Measurements from ENCODE around the gene CARMIL1.

The CARMIL1 gene

DNA sequence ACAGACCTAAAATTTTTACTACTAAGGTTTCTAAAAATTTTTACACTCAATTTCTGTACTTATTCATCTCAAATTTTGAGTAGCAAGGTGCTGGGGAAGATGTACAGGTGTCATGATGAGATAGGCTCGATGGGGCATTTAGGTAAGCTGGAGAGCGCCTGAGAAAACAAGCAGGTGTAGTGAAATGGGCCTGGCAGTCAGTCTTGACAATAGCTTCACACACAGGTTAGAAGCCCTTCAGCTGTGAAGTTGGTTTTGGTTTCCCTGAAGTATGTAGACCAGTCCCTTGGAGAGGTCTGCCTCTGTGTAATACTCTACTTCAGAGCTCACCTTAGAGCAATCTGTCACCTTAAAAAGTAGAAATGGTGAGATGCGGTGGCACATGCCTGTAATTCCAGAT, 228.9 kb downstream of the CARMIL1 start:
- H3K36me3 ChIP-seq (ENCODE audit: control insufficient read depth, insufficient read depth, low read length) = no peaks in the 10 kb centered on the region
- H3K27ac ChIP-seq = no peak overlapping the region
- H3K4me1 ChIP-seq = no peaks in the 10 kb centered on the region
- H3K4me3 ChIP-seq (ENCODE audit: low read depth, low read length) = no peak overlapping the region
- no peaks in the 10 kb centered on the region for H3K9me3 ChIP-seq (ENCODE audit: control insufficient read depth, low read length)
- no peak overlapping the region for H3K4me2 ChIP-seq (ENCODE audit: low read length)
- H3K27me3 ChIP-seq (ENCODE audit: control insufficient read depth, insufficient read depth, low read length) = no peaks in the 10 kb centered on the region
- H3K9ac ChIP-seq = no peak overlapping the region
- H3K79me2 ChIP-seq = no peaks in the 10 kb centered on the region
- no peak overlapping the region for H2AFZ ChIP-seq
- TF ChIP-seq, protein P1, sequence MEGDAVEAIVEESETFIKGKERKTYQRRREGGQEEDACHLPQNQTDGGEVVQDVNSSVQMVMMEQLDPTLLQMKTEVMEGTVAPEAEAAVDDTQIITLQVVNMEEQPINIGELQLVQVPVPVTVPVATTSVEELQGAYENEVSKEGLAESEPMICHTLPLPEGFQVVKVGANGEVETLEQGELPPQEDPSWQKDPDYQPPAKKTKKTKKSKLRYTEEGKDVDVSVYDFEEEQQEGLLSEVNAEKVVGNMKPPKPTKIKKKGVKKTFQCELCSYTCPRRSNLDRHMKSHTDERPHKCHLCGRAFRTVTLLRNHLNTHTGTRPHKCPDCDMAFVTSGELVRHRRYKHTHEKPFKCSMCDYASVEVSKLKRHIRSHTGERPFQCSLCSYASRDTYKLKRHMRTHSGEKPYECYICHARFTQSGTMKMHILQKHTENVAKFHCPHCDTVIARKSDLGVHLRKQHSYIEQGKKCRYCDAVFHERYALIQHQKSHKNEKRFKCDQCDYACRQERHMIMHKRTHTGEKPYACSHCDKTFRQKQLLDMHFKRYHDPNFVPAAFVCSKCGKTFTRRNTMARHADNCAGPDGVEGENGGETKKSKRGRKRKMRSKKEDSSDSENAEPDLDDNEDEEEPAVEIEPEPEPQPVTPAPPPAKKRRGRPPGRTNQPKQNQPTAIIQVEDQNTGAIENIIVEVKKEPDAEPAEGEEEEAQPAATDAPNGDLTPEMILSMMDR (IDR thresholded peaks at IDR 0.05) = no peak

DNA sequence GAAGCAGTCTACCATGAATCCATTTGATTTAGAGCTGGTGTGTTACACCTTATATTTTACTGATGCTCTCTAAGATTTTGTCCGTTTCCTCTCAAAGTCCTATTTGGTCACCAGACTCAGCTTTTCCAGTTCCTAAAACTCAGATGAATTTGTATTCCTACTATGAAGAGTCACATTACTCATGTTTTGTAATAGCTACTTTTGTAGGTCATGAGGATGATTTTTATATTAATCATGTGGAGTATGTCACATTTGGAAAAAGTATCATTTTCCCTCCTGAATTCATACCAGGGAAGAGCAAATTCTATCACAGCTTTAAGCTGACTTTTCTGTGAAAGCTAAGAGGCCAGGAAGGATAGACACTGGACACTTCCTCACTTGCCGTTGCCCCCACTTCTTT, 232.2 kb downstream of the CARMIL1 start:
- TF ChIP-seq, protein P1 (IDR thresholded peaks at IDR 0.05) = no peak
- Histone ChIP-seq H3K27ac (no peak overlapping the region), H3K79me2 (no peaks in the 10 kb centered on the region), H3K4me2 (ENCODE audit: low read length) (no peak overlapping the region), H3K27me3 (ENCODE audit: control insufficient read depth, insufficient read depth, low read length) (no peaks in the 10 kb centered on the region), H3K9me3 (ENCODE audit: control insufficient read depth, low read length) (no peaks in the 10 kb centered on the region), H2AFZ (no peak overlapping the region), H3K4me3 (ENCODE audit: low read depth, low read length) (no peak overlapping the region), H3K36me3 (ENCODE audit: control insufficient read depth, insufficient read depth, low read length) (no peaks in the 10 kb centered on the region), H3K4me1 (no peaks in the 10 kb centered on the region), H3K9ac (no peak overlapping the region)

DNA sequence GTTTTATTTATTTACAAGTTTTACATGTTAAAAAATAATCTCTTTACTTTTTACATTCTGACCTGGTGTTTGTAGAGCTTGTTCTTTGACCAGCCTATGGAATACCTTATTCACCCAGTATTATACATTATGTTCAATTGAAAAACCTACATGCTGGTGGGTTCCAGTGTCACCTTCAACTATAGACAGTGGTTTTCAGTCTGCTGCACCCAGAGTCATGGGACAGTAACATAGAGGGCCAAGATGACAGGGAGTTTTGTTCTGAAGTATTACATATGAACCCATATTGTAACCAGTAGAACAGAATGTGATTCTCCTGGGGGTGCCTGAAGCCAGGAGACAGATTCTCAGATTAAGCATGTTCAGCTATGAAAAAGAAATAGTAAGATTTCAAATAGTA, 233.4 kb downstream of the CARMIL1 start:
- no peaks in the 10 kb centered on the region for H3K36me3 ChIP-seq (ENCODE audit: control insufficient read depth, insufficient read depth, low read length)
- H2AFZ ChIP-seq = no peak overlapping the region
- H3K79me2 ChIP-seq = no peaks in the 10 kb centered on the region

DNA sequence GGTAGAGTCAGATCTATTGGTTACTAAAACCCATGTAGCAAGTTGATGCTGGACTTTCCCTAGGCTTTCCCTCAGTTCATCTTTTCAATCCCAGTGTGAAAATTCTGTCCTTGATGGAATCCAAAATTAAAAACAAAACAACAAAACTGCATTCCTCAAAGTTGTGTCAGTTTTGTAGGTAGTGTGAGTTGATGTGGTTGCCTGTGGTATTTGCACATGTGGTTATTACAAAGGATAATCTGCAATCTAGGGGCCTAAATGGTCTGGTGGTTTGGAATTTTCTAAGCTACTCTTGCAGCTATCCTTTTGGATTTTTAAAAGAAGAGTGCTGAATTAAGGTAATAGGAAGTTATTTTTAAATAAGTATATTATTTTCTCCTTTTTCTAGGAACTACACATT, 240.7 kb downstream of the CARMIL1 start:
- H3K4me1 ChIP-seq = no peaks in the 10 kb centered on the region
- no peak overlapping the region for H2AFZ ChIP-seq
- H3K4me3 ChIP-seq (ENCODE audit: low read depth, low read length) = no peak overlapping the region
- H3K27me3 ChIP-seq (ENCODE audit: control insufficient read depth, insufficient read depth, low read length) = no peaks in the 10 kb centered on the region
- H3K27ac ChIP-seq = no peak overlapping the region
- no peak overlapping the region for H3K9ac ChIP-seq
- H3K36me3 ChIP-seq (ENCODE audit: control insufficient read depth, insufficient read depth, low read length) = no peaks in the 10 kb centered on the region
- TF ChIP-seq, protein P1 (IDR thresholded peaks at IDR 0.05) = no peak
- H3K79me2 ChIP-seq = no peaks in the 10 kb centered on the region
- no peak overlapping the region for H3K4me2 ChIP-seq (ENCODE audit: low read length)
- H3K9me3 ChIP-seq (ENCODE audit: control insufficient read depth, low read length) = no peaks in the 10 kb centered on the region

More for the DNA sequence above, 233.4 kb downstream of the CARMIL1 start:
- Histone ChIP-seq H3K27me3 (ENCODE audit: control insufficient read depth, insufficient read depth, low read length) (no peaks in the 10 kb centered on the region), H3K4me3 (ENCODE audit: low read depth, low read length) (no peak overlapping the region), H3K9ac (no peak overlapping the region), H3K9me3 (ENCODE audit: control insufficient read depth, low read length) (no peaks in the 10 kb centered on the region), H3K27ac (no peak overlapping the region), H3K4me1 (no peaks in the 10 kb centered on the region), H3K4me2 (ENCODE audit: low read length) (no peak overlapping the region)
- TF ChIP-seq, protein P1 (IDR thresholded peaks at IDR 0.05) = no peak

DNA sequence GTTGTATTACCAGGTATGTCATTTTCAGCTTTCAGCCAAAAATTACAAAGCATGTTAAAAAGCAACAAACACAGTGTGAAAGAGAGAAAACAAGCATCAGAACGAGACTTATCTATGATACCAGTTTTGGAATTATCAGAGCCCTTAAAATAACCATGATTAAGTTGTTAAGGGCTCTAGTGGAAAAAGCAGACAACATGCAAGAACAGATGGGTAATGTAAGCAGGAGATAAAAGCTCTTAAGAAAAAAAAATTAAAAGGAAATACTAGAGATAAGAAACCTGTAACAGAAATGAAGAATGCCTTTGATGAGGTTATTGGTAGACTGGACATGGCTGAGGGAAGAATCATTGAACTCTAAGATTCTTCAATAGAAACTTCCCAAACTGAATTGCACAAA, 245.4 kb downstream of the CARMIL1 start:
- Histone ChIP-seq H3K4me3 (ENCODE audit: low read depth, low read length) (no peak overlapping the region), H3K27ac (no peak overlapping the region), H3K79me2 (no peaks in the 10 kb centered on the region), H3K9ac (no peak overlapping the region), H3K27me3 (ENCODE audit: control insufficient read depth, insufficient read depth, low read length) (no peaks in the 10 kb centered on the region), H2AFZ (no peak overlapping the region), H3K9me3 (ENCODE audit: control insufficient read depth, low read length) (no peaks in the 10 kb centered on the region), H3K4me1 (no peaks in the 10 kb centered on the region), H3K36me3 (ENCODE audit: control insufficient read depth, insufficient read depth, low read length) (no peaks in the 10 kb centered on the region), H3K4me2 (ENCODE audit: low read length) (no peak overlapping the region)
- TF ChIP-seq, protein P1 (IDR thresholded peaks at IDR 0.05) = no peak
